Endodermal cell (in vitro differentiated cells): ENCODE data around the gene DYRK1A. TPM values are rescaled to one million over a fixed set of nuclear protein-coding genes. Genes with fewer than 3 reads are reported as not detected.

Experiments used
- DNase-seq: peaks from one replicate; pipeline ENCODE4 v3.0.0-alpha.2; 2017
- H3K27ac ChIP-seq: 2 replicates; pipeline ENCODE4 v1.5.1; 2013; ENCODE audit warnings: mild to moderate bottlenecking, low read depth, low read length, moderate library complexity
- H3K27me3 ChIP-seq: 2 replicates; pipeline ENCODE4 v1.6.1; 2013; ENCODE audit warnings: mild to moderate bottlenecking, low read length, moderate library complexity; ENCODE audit not compliant: insufficient read depth, control insufficient read depth, poor library complexity, severe bottlenecking
- H3K36me3 ChIP-seq: 2 replicates; pipeline ENCODE4 v1.7.0; 2013; ENCODE audit warnings: mild to moderate bottlenecking, low read length, moderate library complexity; ENCODE audit not compliant: control insufficient read depth, insufficient read depth
- H3K4me1 ChIP-seq: one replicate; pipeline ENCODE4 v1.7.0; 2013; ENCODE audit warnings: low read length; ENCODE audit not compliant: control insufficient read depth, insufficient read depth
- H3K4me3 ChIP-seq: 2 replicates; pipeline ENCODE4 v1.5.1; 2013; ENCODE audit warnings: mild to moderate bottlenecking, low read length, moderate library complexity
- H3K9ac ChIP-seq: 2 replicates; pipeline ENCODE4 v1.6.1; 2013; ENCODE audit warnings: mild to moderate bottlenecking, low read length, moderate library complexity; ENCODE audit not compliant: poor library complexity, severe bottlenecking; ENCODE audit errors: extremely low read depth
- H3K9me3 ChIP-seq: 2 replicates; pipeline ENCODE4 v1.6.1; 2013; ENCODE audit warnings: mild to moderate bottlenecking, low read length, moderate library complexity; ENCODE audit not compliant: control insufficient read depth
- H3K27ac Mint-ChIP-seq: 2 replicates; pipeline ENCODE4 v1.8.0; 2020; ENCODE audit warnings: mixed read lengths
- H3K27me3 Mint-ChIP-seq: 2 replicates; pipeline ENCODE4 v1.8.0; 2021; ENCODE audit warnings: mild to moderate bottlenecking, mixed read lengths; ENCODE audit not compliant: insufficient read depth
- H3K36me3 Mint-ChIP-seq: 2 replicates; pipeline ENCODE4 v1.8.0; 2020; ENCODE audit warnings: low read depth, mixed read lengths
- H3K4me1 Mint-ChIP-seq: 2 replicates; pipeline ENCODE4 v1.8.0; 2020; ENCODE audit warnings: mixed read lengths
- H3K4me3 Mint-ChIP-seq: 2 replicates; pipeline ENCODE4 v1.8.0; 2020; ENCODE audit warnings: mild to moderate bottlenecking, moderate library complexity, mixed read lengths
- H3K9me3 Mint-ChIP-seq: 2 replicates; pipeline ENCODE4 v1.8.0; 2020; ENCODE audit warnings: mild to moderate bottlenecking, mixed read lengths
- CTCF ChIP-seq: fragments of 200-600 bp; sonication (generic); conservative IDR thresholded peaks from 2 replicates; pipeline ENCODE4 v1.5.0; 2021; ENCODE audit warnings: antibody characterized with exemption, mild to moderate bottlenecking
- WGBS, 2 experiments: methylation state at CpG; one replicate each; pipeline versions ENCODE4 v1.1.5 to v1.1.7; 2013; ENCODE audit warnings: missing lambda C conversion rate in 2 of 2, mixed read lengths in 1 of 2; ENCODE audit not compliant: insufficient coverage in 1 of 2, insufficient read length in 1 of 2; 5-methylcytosine and 5-hydroxymethylcytosine counted together
- total RNA-seq, 2 donors: library from RNA; stranded (reverse); fragmentation: NEBNext Ultra II Directional in 1 of 2; extraction: Animal tissue kit (Norgen Biotek cat#: 25700) in 1 of 2; gene quantifications; 2 replicates in 1 of 2; 3 replicates in 1 of 2; pipeline ENCODE4 v1.2.1, GENCODE V29; 2021

Gene DYRK1A
- total RNA-seq, 2 donors from 2014 or later, result 73.9 to 75.2 TPM

GRCh38 chr21:37473491-37473890 is 106.9 kb downstream of the DYRK1A start:
- Mint-ChIP-seq H3K4me1 (peaks cover 15% of the 10 kb centered on the region), H3K4me3 (no peak overlapping the region), H3K27ac (no peak overlapping the region), H3K9me3 (peaks cover 11% of the 10 kb centered on the region), H3K27me3 (no peaks in the 10 kb centered on the region), H3K36me3 (peaks cover 36% of the 10 kb centered on the region)
- 96 to 100% methylated on average over 2 to 5 of the region's 6 CpGs for WGBS, 2 experiments
- peaks cover 45% of the 10 kb centered on the region for H3K36me3 ChIP-seq
- no peak for DNase-seq
- H3K27me3 ChIP-seq, result no peaks in the 10 kb centered on the region
- H3K9ac ChIP-seq, result no peak overlapping the region
- H3K27ac ChIP-seq, result no peak overlapping the region
- H3K9me3 ChIP-seq, result peaks cover 15% of the 10 kb centered on the region
- no peak for TF ChIP-seq CTCF
- no peak overlapping the region for H3K4me3 ChIP-seq
- no peaks in the 10 kb centered on the region for H3K4me1 ChIP-seq

GRCh38 chr21:37474342-37474741 is 107.8 kb downstream of the DYRK1A start:
- no peak overlapping the region for H3K27ac ChIP-seq
- no peak overlapping the region for H3K9ac ChIP-seq
- no peak for TF ChIP-seq CTCF
- Mint-ChIP-seq H3K27me3 (no peaks in the 10 kb centered on the region), H3K27ac (no peak overlapping the region), H3K9me3 (peaks cover 5% of the 10 kb centered on the region), H3K4me1 (peaks cover 15% of the 10 kb centered on the region), H3K4me3 (no peak overlapping the region), H3K36me3 (peaks cover 32% of the 10 kb centered on the region)
- peaks cover 41% of the 10 kb centered on the region for H3K36me3 ChIP-seq
- H3K4me3 ChIP-seq, result no peak overlapping the region
- H3K4me1 ChIP-seq, result no peaks in the 10 kb centered on the region
- H3K27me3 ChIP-seq, result no peaks in the 10 kb centered on the region
- H3K9me3 ChIP-seq, result peaks cover 6% of the 10 kb centered on the region
- 86 to 94% methylated on average over 1 to 2 of the region's 3 CpGs for WGBS, 2 experiments
- DNase-seq, result no peak

GRCh38 chr21:37475186-37475868 is 108.8 kb downstream of the DYRK1A start:
- Histone ChIP-seq H3K27ac (no peak overlapping the region), H3K36me3 (peaks cover 46% of the 10 kb centered on the region), H3K4me1 (no peaks in the 10 kb centered on the region), H3K9ac (no peak overlapping the region), H3K27me3 (no peaks in the 10 kb centered on the region), H3K4me3 (no peak overlapping the region), H3K9me3 (peaks cover under 1% of the 10 kb centered on the region)
- Mint-ChIP-seq H3K4me3 (no peak overlapping the region), H3K4me1 (peaks cover 15% of the 10 kb centered on the region), H3K36me3 (peaks cover 26% of the 10 kb centered on the region), H3K9me3 (peaks cover under 1% of the 10 kb centered on the region), H3K27ac (no peak overlapping the region), H3K27me3 (no peaks in the 10 kb centered on the region)
- no peak for TF ChIP-seq CTCF
- DNase-seq, result no peak
